Measurements from ENCODE around the gene KYNU.

DNA sequence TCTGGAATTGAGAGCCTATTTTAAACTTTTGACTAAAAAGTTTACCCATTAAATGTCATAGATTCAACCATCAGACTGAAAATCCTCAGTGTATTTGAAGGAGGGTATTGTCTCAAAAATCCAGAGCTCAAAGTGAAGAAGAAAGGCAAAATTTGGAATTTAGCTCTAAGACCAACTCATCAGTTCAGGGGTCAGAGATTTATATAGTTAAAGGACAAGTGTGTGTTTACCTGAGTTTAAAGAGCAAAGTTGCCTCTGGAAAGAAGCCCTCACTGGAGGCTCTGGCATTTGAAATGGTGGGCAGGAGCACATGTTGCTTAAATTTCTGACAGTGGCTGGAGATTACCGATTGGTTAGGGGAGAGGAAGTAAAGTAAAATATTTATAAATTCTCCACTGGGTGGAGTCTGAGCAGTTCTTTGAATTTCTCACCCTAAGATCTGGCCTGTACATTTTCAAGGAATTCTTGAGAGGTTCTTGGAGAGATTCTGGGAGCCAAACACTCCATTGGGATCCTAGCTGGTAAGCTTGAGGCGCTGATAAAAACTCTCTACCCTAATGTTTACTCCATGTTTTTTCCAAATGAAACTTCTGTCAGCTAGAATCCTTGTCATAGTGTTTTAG, at the start of gene KYNU:
- TF ChIP-seq EP300 (IDR thresholded peaks at IDR 0.05) (no peak), CTCF (IDR thresholded peaks at IDR 0.05) (peak in 1 of 5 experiments; percentile 12)

Measured in tibial nerve (tissue), 4 donors.